Common myeloid progenitor, CD34-positive (primary cell): Measurements from ENCODE around the gene COL12A1.

Experiments
- CTCF ChIA-PET: fragments of 350-600 bp; sonication (Branson Sonifier 250); formaldehyde crosslinking; loops from one replicate; lab custom pipeline; 2021; ENCODE audit warnings: antibody characterized with exemption; lab: Charles Lee
- POLR2A ChIA-PET: fragments of 350-600 bp; sonication (Branson Sonifier 250); formaldehyde crosslinking; loops from one replicate; lab custom pipeline; 2021; ENCODE audit warnings: antibody characterized with exemption; lab: Charles Lee
- DNase-seq, 3 donors: peaks; one replicate each; pipeline versions ENCODE4 v3.0.0 to v3.0.0-alpha.2; 2013
- H3K27ac ChIP-seq, 2 experiments: 1 replicate in 1 of 2; 2 replicates in 1 of 2; pipeline ENCODE4 v1.7.0; 2013; ENCODE audit warnings: inconsistent platforms in 2 of 2, low read length in 2 of 2, mild to moderate bottlenecking in 2 of 2, low read depth in 1 of 2, moderate library complexity in 1 of 2; ENCODE audit not compliant: severe bottlenecking in 2 of 2, insufficient read depth in 1 of 2, poor library complexity in 1 of 2
- H3K27me3 ChIP-seq, 5 experiments: replicated peaks in 2 of 5; 1 replicate in 3 of 5; 2 replicates in 2 of 5; pipeline versions ENCODE4 v1.6.1 to v1.7.0; 2013; ENCODE audit warnings: low read length in 4 of 5, mild to moderate bottlenecking in 2 of 5, moderate library complexity in 2 of 5, inconsistent platforms in 1 of 5; ENCODE audit not compliant: insufficient read depth in 5 of 5, control insufficient read depth in 4 of 5
- H3K36me3 ChIP-seq, 4 experiments: 1 replicate in 2 of 4; 2 replicates in 2 of 4; pipeline versions ENCODE4 v1.6.1 to v1.7.0; 2013; ENCODE audit warnings: low read length in 3 of 4, control low read depth in 1 of 4, mild to moderate bottlenecking in 1 of 4; ENCODE audit not compliant: control insufficient read depth in 4 of 4, insufficient read depth in 4 of 4
- H3K4me1 ChIP-seq, 4 experiments: 1 replicate in 3 of 4; 2 replicates in 1 of 4; pipeline versions ENCODE4 v1.6.1 to v1.7.1; 2013; ENCODE audit warnings: low read length in 3 of 4, mild to moderate bottlenecking in 3 of 4, control low read depth in 1 of 4, inconsistent platforms in 1 of 4, moderate library complexity in 1 of 4; ENCODE audit not compliant: control insufficient read depth in 4 of 4, insufficient read depth in 4 of 4; ENCODE audit errors: control extremely low read depth in 1 of 4
- H3K4me3 ChIP-seq, 7 experiments: 1 replicate in 4 of 7; 2 replicates in 3 of 7; pipeline versions ENCODE4 v1.5.1 to v1.7.0; 2013; ENCODE audit warnings: mild to moderate bottlenecking in 7 of 7, low read length in 6 of 7, moderate library complexity in 6 of 7, inconsistent platforms in 2 of 7, low read depth in 2 of 7, control low read depth in 1 of 7; ENCODE audit not compliant: insufficient read depth in 4 of 7, control insufficient read depth in 1 of 7; ENCODE audit errors: extremely low read depth in 1 of 7
- H3K9me3 ChIP-seq, 5 experiments: 1 replicate in 4 of 5; 2 replicates in 1 of 5; pipeline versions ENCODE4 v1.6.1 to v1.7.1; 2013; ENCODE audit warnings: low read length in 4 of 5, mild to moderate bottlenecking in 2 of 5, inconsistent platforms in 1 of 5, low read depth in 1 of 5, moderate library complexity in 1 of 5; ENCODE audit not compliant: control insufficient read depth in 4 of 5, insufficient read depth in 2 of 5; ENCODE audit errors: control extremely low read depth in 1 of 5
- whole genome bisulfite sequencing: methylation state at CpG from one replicate; pipeline ENCODE4 v1.1.5; 2013; ENCODE audit not compliant: insufficient coverage; 5-methylcytosine and 5-hydroxymethylcytosine counted together

COL12A1 gene

GRCh38 chr6:75076009-75076408, 129.8 kb downstream of the COL12A1 start:
- no peaks in the 10 kb centered on the region for H3K36me3 ChIP-seq
- H3K27ac ChIP-seq = no peak overlapping the region
- 86% methylated on average over 1 of the region's 5 CpGs for WGBS
- ChIA-PET POLR2A (no interaction called here), CTCF (no interaction called here)
- peaks cover 0 to 5% (median 0%) of the 10 kb centered on the region in 5 experiments for H3K27me3 ChIP-seq
- no peak overlapping the region for H3K4me3 ChIP-seq
- H3K4me1 ChIP-seq = no peaks in the 10 kb centered on the region
- no peak for DNase-seq
- no peaks in the 10 kb centered on the region for H3K9me3 ChIP-seq

- POLR2A ChIA-PET = no interaction called here
- no CpG with 5 or more reads among the region's 1 CpG for WGBS
- no peak for DNase-seq
- CTCF ChIA-PET = no interaction called here
- no peaks in the 10 kb centered on the region for H3K4me1 ChIP-seq
- no peaks in the 10 kb centered on the region for H3K27me3 ChIP-seq
- no peak overlapping the region for H3K4me3 ChIP-seq
- H3K27ac ChIP-seq = no peak overlapping the region
- no peaks in the 10 kb centered on the region for H3K36me3 ChIP-seq
- H3K9me3 ChIP-seq = no peaks in the 10 kb centered on the region
Measured at GRCh38 chr6:75070244-75070643, 135.6 kb downstream of the COL12A1 start.

- Histone ChIP-seq H3K27me3 (peaks cover 0 to 3% (median 0%) of the 10 kb centered on the region in 5 experiments), H3K9me3 (no peaks in the 10 kb centered on the region), H3K27ac (no peak overlapping the region), H3K4me3 (no peak overlapping the region), H3K36me3 (no peaks in the 10 kb centered on the region), H3K4me1 (no peaks in the 10 kb centered on the region)
- WGBS = 30% methylated on average over 4 of the region's 5 CpGs
- ChIA-PET CTCF (interaction anchor here (1.4 kb wide), 1 partner anchor 16 kb away, joined by 4 read pairs; no protein-coding TSS in a partner anchor), POLR2A (no interaction called here)
- no peak for DNase-seq
Measured at GRCh38 chr6:75065523-75065922, 140.3 kb downstream of the COL12A1 start.

GRCh38 chr6:75052491-75052890, 153.4 kb downstream of the COL12A1 start:
- Histone ChIP-seq H3K9me3 (no peaks in the 10 kb centered on the region), H3K27ac (no peak overlapping the region), H3K4me1 (no peaks in the 10 kb centered on the region), H3K27me3 (no peaks in the 10 kb centered on the region), H3K4me3 (no peak overlapping the region), H3K36me3 (no peaks in the 10 kb centered on the region)
- DNase-seq = no peak
- POLR2A ChIA-PET = no interaction called here
- CTCF ChIA-PET = no interaction called here
- WGBS = 100% methylated on average over 3 of the region's 3 CpGs

GRCh38 chr6:75049308-75049707, 156.5 kb downstream of the COL12A1 start:
- CTCF ChIA-PET = no interaction called here

GRCh38 chr6:75044846-75045245, 161.0 kb downstream of the COL12A1 start:
- Histone ChIP-seq H3K4me3 (no peak overlapping the region), H3K27me3 (no peaks in the 10 kb centered on the region), H3K36me3 (no peaks in the 10 kb centered on the region), H3K27ac (no peak overlapping the region), H3K9me3 (peaks cover 0 to 2% (median 0%) of the 10 kb centered on the region in 5 experiments), H3K4me1 (no peaks in the 10 kb centered on the region)
- DNase-seq = no peak
- ChIA-PET POLR2A (no interaction called here), CTCF (no interaction called here)

More at GRCh38 chr6:75049308-75049707, 156.5 kb downstream of the COL12A1 start:
- Histone ChIP-seq H3K4me1 (no peaks in the 10 kb centered on the region), H3K27me3 (no peaks in the 10 kb centered on the region), H3K36me3 (no peaks in the 10 kb centered on the region), H3K4me3 (no peak overlapping the region), H3K27ac (no peak overlapping the region), H3K9me3 (no peaks in the 10 kb centered on the region)
- POLR2A ChIA-PET = no interaction called here
- DNase-seq = no peak

GRCh38 chr6:75041381-75041780, 164.5 kb downstream of the COL12A1 start:
- Histone ChIP-seq H3K4me3 (no peak overlapping the region), H3K27me3 (no peaks in the 10 kb centered on the region), H3K9me3 (peaks cover 0 to 2% (median 0%) of the 10 kb centered on the region in 5 experiments), H3K36me3 (no peaks in the 10 kb centered on the region), H3K27ac (no peak overlapping the region), H3K4me1 (no peaks in the 10 kb centered on the region)
- 88% methylated on average over 1 of the region's 2 CpGs for WGBS
- ChIA-PET POLR2A (no interaction called here), CTCF (interaction anchor here (0.5 kb wide), 1 partner anchor 62 kb away, joined by 3 read pairs; no protein-coding TSS in a partner anchor)
- no peak for DNase-seq
